Kidney (tissue), 14 donors: ENCODE data around the gene GREB1. TPM values are rescaled to one million over a fixed set of nuclear protein-coding genes. Genes with fewer than 3 reads are reported as not detected.
"Not testable (repeated sequence)": the region's sequence is repeated elsewhere in the genome, so short reads cannot be mapped to it uniquely, and the experiment has no call there.

Experiments used
- DNase-seq, 5 donors: peaks; one replicate each; pipeline ENCODE4 v3.0.0-alpha.2; 2013 to 2020
- FAIRE-seq: peaks from 2 replicates; lab custom pipeline; 2012; peaks lifted over from hg19 to GRCh38; lab: Jason Lieb, UNC
- H3K27ac ChIP-seq, 2 donors: one replicate each; pipeline ENCODE4 v1.7.0; 2013; ENCODE audit warnings: low read depth in 2 of 2, low read length in 2 of 2, inconsistent platforms in 1 of 2
- H3K27me3 ChIP-seq: one replicate; pipeline ENCODE4 v1.7.1; 2013; ENCODE audit warnings: low read length, inconsistent platforms; ENCODE audit not compliant: control insufficient read depth, insufficient read depth
- H3K36me3 ChIP-seq, 3 donors: one replicate each; pipeline versions ENCODE4 v1.7.0 to v1.7.1; 2013; ENCODE audit warnings: low read length in 3 of 3, control low read depth in 1 of 3, inconsistent platforms in 1 of 3; ENCODE audit not compliant: insufficient read depth in 3 of 3, control insufficient read depth in 2 of 3
- H3K4me1 ChIP-seq, 3 donors: one replicate each; pipeline versions ENCODE4 v1.7.0 to v1.7.1; 2013; ENCODE audit warnings: low read length in 3 of 3, inconsistent platforms in 1 of 3, low read depth in 1 of 3; ENCODE audit not compliant: control insufficient read depth in 2 of 3, insufficient read depth in 2 of 3
- H3K4me3 ChIP-seq, 3 donors: one replicate each; pipeline versions ENCODE4 v1.7.0 to v1.8.1; 2013; ENCODE audit warnings: low read length in 3 of 3, control low read depth in 1 of 3, inconsistent platforms in 1 of 3
- H3K9ac ChIP-seq, 3 donors: one replicate each; pipeline versions ENCODE4 v1.7.0 to v1.7.1; 2013; ENCODE audit warnings: low read length in 3 of 3, control low read depth in 1 of 3, inconsistent platforms in 1 of 3
- H3K9me3 ChIP-seq, 3 donors: one replicate each; pipeline versions ENCODE4 v1.7.0 to v1.7.1; 2013; ENCODE audit warnings: low read length in 3 of 3, control low read depth in 1 of 3, inconsistent platforms in 1 of 3; ENCODE audit not compliant: control insufficient read depth in 2 of 3, insufficient read depth in 1 of 3
- intact Hi-C: fragments of 100-400 bp; cut with DNase I; formaldehyde crosslinking; loops from one replicate; pipeline ENCODE4 v1.11.1; 2022
- polyA plus RNA-seq: library from polyadenylated mRNA; stranded (reverse); fragments of 350-450 nt; fragmentation: Illumina TruSeq; extraction: RNeasy Lipid Tissue Mini Kit (QIAGEN cat#74804); gene quantifications from one replicate; pipeline ENCODE4 v1.2.3, GENCODE V29; 2014; ENCODE audit warnings: low read depth, low replicate concordance; ENCODE audit not compliant: insufficient read depth
- total RNA-seq: library from RNA; stranded (reverse); fragmentation: NEBNext Ultra II Directional; extraction: Animal tissue kit (Norgen Biotek cat#: 25700); gene quantifications from one replicate; pipeline ENCODE4 v1.2.1, GENCODE V29; 2021
- TF ChIP-seq, protein P1 (sequence below): IDR thresholded peaks from 3 replicates; pipeline ENCODE4 v1.5.1; 2012; ENCODE audit warnings: mild to moderate bottlenecking, moderate library complexity, borderline replicate concordance; ENCODE audit not compliant: insufficient read depth; ENCODE audit errors: extremely low read depth
- donor health status: control.
- donor health status: control.
- donor health status: control.
- donor health status: control.
- donor health status: control.
- donor health status: DM: yes; HTN: yes; CAD: no.
- donor health status: Normal renal cell carcinoma (clear cell type).

GREB1 gene
- total and polyA plus RNA-seq, 2 donors from 2014 or later, result 0.98 to 1.8 TPM

DNA sequence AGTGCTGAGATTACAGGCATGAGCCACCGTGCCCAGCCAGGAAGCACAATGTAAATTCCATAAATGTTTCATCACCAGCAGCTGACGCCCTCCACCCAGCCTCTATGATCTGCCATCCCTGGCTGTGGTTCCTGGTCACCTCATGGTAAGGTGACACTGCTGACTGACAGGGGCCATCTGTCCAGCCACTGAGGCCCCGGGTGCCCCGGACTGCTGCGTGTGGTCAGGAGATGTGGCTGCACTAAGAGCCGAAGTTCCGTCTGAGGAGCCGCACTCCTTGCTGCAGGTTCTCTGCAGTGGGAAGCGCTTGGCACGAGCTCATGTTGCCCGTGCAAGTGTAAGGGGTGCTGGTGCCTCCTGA, 125.2 kb downstream of the GREB1 start:
- no peaks in the 10 kb centered on the region for H3K9me3 ChIP-seq

DNA sequence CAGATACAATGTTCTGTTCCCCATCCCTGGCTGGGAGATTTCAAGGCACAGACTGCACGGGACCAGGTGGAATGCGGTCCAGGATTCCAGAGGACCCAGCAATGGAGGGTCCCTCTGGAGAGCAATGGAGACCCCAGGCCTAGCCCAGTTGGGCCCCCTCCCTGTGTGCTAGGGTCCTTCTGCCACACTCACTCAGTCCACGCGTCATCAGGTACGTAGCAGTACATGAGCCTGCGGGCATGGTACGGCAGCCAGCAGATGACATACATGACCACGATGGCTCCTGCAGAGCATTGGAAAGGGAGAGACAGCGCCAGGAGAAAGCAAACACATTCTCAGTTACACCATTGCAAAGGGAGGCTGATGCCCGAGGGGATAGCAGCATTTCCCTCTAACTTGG, 126.0 kb downstream of the GREB1 start:
- DNase-seq (no peak), FAIRE-seq (no peak)
- Histone ChIP-seq H3K9ac (no peak overlapping the region), H3K27ac (no peak overlapping the region), H3K36me3 (no peaks in the 10 kb centered on the region), H3K27me3 (no peaks in the 10 kb centered on the region), H3K4me3 (no peak overlapping the region), H3K4me1 (no peaks in the 10 kb centered on the region), H3K9me3 (no peaks in the 10 kb centered on the region)
- TF ChIP-seq, protein P1, sequence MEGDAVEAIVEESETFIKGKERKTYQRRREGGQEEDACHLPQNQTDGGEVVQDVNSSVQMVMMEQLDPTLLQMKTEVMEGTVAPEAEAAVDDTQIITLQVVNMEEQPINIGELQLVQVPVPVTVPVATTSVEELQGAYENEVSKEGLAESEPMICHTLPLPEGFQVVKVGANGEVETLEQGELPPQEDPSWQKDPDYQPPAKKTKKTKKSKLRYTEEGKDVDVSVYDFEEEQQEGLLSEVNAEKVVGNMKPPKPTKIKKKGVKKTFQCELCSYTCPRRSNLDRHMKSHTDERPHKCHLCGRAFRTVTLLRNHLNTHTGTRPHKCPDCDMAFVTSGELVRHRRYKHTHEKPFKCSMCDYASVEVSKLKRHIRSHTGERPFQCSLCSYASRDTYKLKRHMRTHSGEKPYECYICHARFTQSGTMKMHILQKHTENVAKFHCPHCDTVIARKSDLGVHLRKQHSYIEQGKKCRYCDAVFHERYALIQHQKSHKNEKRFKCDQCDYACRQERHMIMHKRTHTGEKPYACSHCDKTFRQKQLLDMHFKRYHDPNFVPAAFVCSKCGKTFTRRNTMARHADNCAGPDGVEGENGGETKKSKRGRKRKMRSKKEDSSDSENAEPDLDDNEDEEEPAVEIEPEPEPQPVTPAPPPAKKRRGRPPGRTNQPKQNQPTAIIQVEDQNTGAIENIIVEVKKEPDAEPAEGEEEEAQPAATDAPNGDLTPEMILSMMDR, result no peak
- intact Hi-C loops, result no loop called here

More for the DNA sequence above, 125.2 kb downstream of the GREB1 start:
- TF ChIP-seq, protein P1, result no peak
- no peak overlapping the region for H3K27ac ChIP-seq
- FAIRE-seq (no peak), DNase-seq (no peak)
- intact Hi-C loops, result no loop called here
- no peak overlapping the region for H3K4me3 ChIP-seq
- no peaks in the 10 kb centered on the region for H3K36me3 ChIP-seq
- no peak overlapping the region for H3K9ac ChIP-seq
- no peaks in the 10 kb centered on the region for H3K27me3 ChIP-seq
- no peaks in the 10 kb centered on the region for H3K4me1 ChIP-seq

DNA sequence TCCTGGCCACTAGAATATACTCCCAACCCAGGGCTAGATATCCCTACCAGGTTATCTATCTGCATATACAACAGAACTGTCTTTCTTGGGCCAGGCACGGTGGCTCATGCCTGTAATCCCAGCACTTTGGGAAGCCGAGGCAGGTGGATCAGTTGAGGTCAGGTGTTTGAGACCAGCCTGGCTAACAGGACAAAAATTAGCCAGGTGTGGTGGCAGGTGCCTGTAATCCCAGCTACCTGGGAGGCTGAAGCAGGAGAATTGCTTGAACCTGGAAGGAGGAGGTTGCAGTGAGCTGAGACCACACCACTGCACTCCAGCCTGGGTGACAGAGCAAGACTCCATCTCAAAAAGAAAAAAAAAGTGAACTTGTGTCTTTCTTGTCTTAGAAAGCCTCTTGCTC, 126.6 kb downstream of the GREB1 start:
- DNase-seq, H3K36me3 ChIP-seq, H3K9me3 ChIP-seq, H3K4me1 ChIP-seq, H3K4me3 ChIP-seq, intact Hi-C loops, H3K27ac ChIP-seq, H3K9ac ChIP-seq, FAIRE-seq, H3K27me3 ChIP-seq: not testable (repeated sequence)

DNA sequence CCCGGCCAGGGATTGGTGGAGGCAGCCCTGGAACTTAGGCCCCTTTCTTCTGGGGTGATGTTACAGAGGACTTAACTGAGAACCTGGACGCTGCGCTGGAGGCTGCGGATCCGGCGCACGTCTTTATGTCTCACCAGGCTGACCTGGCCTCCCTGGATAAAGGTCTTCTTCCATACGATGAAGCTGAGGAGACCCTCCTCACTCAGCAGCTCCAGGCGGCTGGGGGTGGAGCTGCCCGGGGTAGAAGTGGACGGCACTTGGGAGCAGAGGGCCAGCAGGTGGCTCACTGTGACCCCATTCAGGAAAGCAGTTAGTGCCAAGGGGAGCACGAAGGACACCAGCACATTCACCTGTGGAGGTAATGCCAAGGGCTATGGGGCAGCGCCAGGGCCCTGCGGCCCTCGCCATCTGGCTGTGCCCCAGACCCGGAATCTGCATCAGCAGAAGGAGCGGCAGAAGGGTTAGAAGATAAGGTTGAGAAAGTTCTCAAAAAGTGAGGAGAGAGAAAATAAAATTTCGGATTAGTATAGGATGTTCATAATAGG, 128.1 kb downstream of the GREB1 start:
- no peaks in the 10 kb centered on the region for H3K4me1 ChIP-seq
- intact Hi-C loops, result no loop called here
- no peaks in the 10 kb centered on the region for H3K27me3 ChIP-seq
- H3K9me3 ChIP-seq, result no peaks in the 10 kb centered on the region
- FAIRE-seq (no peak), DNase-seq (no peak)
- H3K9ac ChIP-seq, result no peak overlapping the region
- no peaks in the 10 kb centered on the region for H3K36me3 ChIP-seq
- TF ChIP-seq, protein P1, result no peak
- H3K4me3 ChIP-seq, result no peak overlapping the region
- no peak overlapping the region for H3K27ac ChIP-seq
